ENCODE measurements around the gene SYT6.

- TF ChIP-seq CTCF (IDR thresholded peaks at IDR 0.05) (no peak), SP1 (CRISPR knock-in tag; conservative IDR thresholded peaks at IDR 0.05) (no peak)
Observed at GRCh38 chr1:114122941-114123618, 30.6 kb downstream of the SYT6 start.
